Duodenal mucosa (tissue), 2 donors: ENCODE results near the gene HIPK2.

Experiments used
- H3K27ac ChIP-seq: one replicate; pipeline ENCODE4 v1.7.0; 2013; ENCODE audit warnings: low read depth, low read length
- H3K27me3 ChIP-seq, 2 donors: one replicate each; pipeline ENCODE4 v1.7.0; 2013; ENCODE audit warnings: low read length in 2 of 2, control low read depth in 1 of 2; ENCODE audit not compliant: insufficient read depth in 2 of 2, control insufficient read depth in 1 of 2
- H3K36me3 ChIP-seq, 2 donors: one replicate each; pipeline ENCODE4 v1.7.0; 2013; ENCODE audit warnings: low read length in 2 of 2, control low read depth in 1 of 2; ENCODE audit not compliant: insufficient read depth in 2 of 2, control insufficient read depth in 1 of 2
- H3K4me1 ChIP-seq, 2 donors: one replicate each; pipeline ENCODE4 v1.7.0; 2013; ENCODE audit warnings: low read length in 2 of 2, control low read depth in 1 of 2; ENCODE audit not compliant: insufficient read depth in 2 of 2, control insufficient read depth in 1 of 2
- H3K4me3 ChIP-seq, 2 donors: one replicate each; pipeline ENCODE4 v1.7.0; 2013; ENCODE audit warnings: low read length in 2 of 2, low read depth in 1 of 2
- H3K9ac ChIP-seq, 2 donors: one replicate each; pipeline ENCODE4 v1.7.0; 2013; ENCODE audit warnings: low read length in 2 of 2, low read depth in 1 of 2
- H3K9me3 ChIP-seq, 2 donors: one replicate each; pipeline ENCODE4 v1.7.0; 2013; ENCODE audit warnings: low read length in 2 of 2, control low read depth in 1 of 2; ENCODE audit not compliant: control insufficient read depth in 1 of 2

The HIPK2 gene

DNA sequence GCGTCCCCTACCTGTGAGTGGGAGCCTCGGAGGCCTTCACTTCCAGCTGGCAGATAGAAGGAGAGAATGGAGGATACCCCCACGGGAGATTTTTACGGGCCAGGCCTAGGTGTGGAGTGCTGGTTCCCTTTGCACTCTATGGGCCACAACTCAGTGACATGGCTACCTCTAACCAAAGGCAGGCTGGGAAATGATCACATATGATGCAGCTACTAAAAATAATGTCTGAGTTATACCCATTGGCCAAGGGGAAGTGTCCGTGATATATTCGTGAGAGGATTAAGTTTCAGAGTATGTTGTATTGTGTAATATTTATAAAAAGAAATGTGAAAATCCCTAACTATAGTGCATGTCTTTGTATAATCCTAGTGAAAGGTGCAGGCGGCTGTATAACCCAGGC is 13.5 kb upstream of the HIPK2 start:
- Histone ChIP-seq H3K36me3 (no peaks in the 10 kb centered on the region), H3K4me3 (no peak overlapping the region), H3K9me3 (no peaks in the 10 kb centered on the region), H3K9ac (no peak overlapping the region), H3K27ac (no peak overlapping the region), H3K27me3 (no peaks in the 10 kb centered on the region), H3K4me1 (peaks cover 0 to 3% of the 10 kb centered on the region in 2 donors)

- Histone ChIP-seq H3K9ac (no peak overlapping the region), H3K27me3 (no peaks in the 10 kb centered on the region), H3K4me1 (peaks cover 8 to 11% of the 10 kb centered on the region in 2 donors), H3K4me3 (no peak overlapping the region), H3K27ac (no peak overlapping the region), H3K9me3 (no peaks in the 10 kb centered on the region), H3K36me3 (no peaks in the 10 kb centered on the region)
These were observed 6.8 kb upstream of the HIPK2 start for GRCh38 chr7:139784648-139785047.

DNA sequence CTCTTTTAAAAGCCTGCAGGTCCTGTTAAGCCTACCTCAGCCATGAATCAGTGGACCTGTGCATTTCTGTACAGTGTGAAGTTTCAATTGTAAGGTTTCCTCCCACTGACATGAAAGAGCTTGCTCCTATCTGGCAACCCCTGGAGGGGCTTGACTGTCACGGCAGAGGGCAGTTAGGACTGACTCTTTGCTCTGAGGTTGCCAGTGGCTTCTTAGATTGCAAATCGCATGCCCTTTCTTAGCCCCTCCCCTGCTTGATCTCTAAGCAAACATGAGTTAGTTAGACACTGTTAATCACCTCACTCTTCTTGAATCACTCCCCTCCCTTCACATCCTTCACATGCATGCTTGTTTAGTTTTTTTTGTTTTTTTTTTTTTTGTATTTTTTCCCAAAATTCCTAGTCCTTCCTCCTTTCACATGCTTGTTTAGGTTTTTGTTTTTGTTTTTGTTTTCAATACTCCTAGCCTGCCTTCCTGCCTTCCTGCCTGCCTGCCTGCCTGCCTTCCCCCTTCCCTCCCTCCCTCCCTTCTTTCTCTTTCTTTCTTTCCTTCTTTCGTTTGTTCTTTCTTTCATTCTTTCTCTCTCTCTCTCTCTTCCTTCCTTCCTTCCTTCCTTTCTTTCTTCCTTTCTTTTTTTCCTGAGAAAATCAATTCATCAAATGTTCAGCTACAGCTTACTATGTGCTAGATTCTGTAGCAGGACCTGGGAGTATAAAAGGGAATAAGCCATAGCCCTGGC is 6.0 kb upstream of the HIPK2 start:
- no peak overlapping the region for H3K9ac ChIP-seq
- peaks cover 11 to 13% of the 10 kb centered on the region in 2 donors for H3K4me1 ChIP-seq
- H3K27ac ChIP-seq, result no peak overlapping the region
- H3K27me3 ChIP-seq, result no peaks in the 10 kb centered on the region
- no peaks in the 10 kb centered on the region for H3K36me3 ChIP-seq
- H3K9me3 ChIP-seq, result no peaks in the 10 kb centered on the region
- H3K4me3 ChIP-seq, result peak overlapping the region in 1 of 2 donors; percentile 6

- no peaks in the 10 kb centered on the region for H3K36me3 ChIP-seq
- no peaks in the 10 kb centered on the region for H3K9me3 ChIP-seq
- H3K9ac ChIP-seq, result no peak overlapping the region
- H3K27ac ChIP-seq, result no peak overlapping the region
- no peak overlapping the region for H3K4me3 ChIP-seq
- H3K27me3 ChIP-seq, result no peaks in the 10 kb centered on the region
- H3K4me1 ChIP-seq, result peaks cover 11 to 19% of the 10 kb centered on the region in 2 donors
These were observed 5.1 kb upstream of the HIPK2 start for GRCh38 chr7:139782932-139783331.

DNA sequence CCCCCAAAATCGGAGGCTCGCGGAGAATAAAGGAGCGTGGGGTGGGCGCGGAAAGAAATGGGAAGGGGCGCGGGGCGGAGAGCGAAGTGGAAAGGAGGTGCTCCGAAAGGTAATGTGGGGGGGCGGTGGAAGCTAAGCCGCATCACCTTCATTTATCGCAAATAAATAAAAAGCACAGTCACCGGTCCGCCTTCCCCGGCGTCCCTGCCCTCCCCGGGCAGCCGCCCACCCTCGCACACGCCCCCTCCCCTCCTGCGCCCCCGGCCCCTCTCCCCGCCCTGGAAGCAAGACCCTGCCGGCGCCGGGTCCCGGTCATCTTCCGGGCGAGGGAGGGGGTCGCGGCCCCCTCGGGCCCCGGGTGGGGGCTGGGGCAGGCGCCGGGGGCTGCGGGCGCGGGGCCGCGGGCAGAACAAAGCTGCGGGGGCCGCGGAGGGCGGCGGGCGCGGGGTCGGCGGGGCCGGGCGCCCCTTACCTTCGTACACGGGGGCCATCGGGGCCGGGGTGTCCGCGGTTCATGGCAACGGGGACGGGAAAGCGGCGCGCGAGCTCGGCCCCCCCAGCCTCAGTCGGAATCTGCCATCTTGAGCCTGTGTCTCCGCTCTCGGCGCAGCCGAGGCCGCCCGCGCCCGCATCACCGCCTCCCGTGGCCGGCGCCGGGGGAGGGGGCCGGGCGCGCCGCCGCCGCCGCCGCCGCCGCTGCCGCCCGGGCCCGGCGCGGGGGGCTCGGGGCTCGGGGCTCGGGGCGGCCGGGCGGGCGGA is 486 bp downstream of the HIPK2 start:
- Histone ChIP-seq H3K4me1 (peaks cover 28 to 34% of the 10 kb centered on the region in 2 donors), H3K9ac (peak overlapping the region; percentile 89 to 91), H3K4me3 (peak overlapping the region; percentile 91 to 92)

GRCh38 chr7:139776486-139777132 is 1.2 kb downstream of the HIPK2 start:
- Histone ChIP-seq H3K4me3 (peak overlapping the region; percentile 91 to 92), H3K36me3 (peaks cover 0 to 9% of the 10 kb centered on the region in 2 donors), H3K4me1 (peaks cover 34 to 35% of the 10 kb centered on the region in 2 donors), H3K27ac (peak overlapping the region; percentile 88), H3K9ac (peak overlapping the region; percentile 89 to 91), H3K27me3 (no peaks in the 10 kb centered on the region), H3K9me3 (no peaks in the 10 kb centered on the region)

More for the DNA sequence above, 486 bp downstream of the HIPK2 start:
- Histone ChIP-seq H3K27ac (peak overlapping the region; percentile 88), H3K9me3 (no peaks in the 10 kb centered on the region), H3K27me3 (no peaks in the 10 kb centered on the region), H3K36me3 (peaks cover 0 to 6% of the 10 kb centered on the region in 2 donors)

GRCh38 chr7:139775829-139776266 is 1.9 kb downstream of the HIPK2 start:
- Histone ChIP-seq H3K27me3 (no peaks in the 10 kb centered on the region), H3K9me3 (no peaks in the 10 kb centered on the region), H3K4me3 (peak overlapping the region; percentile 91 to 92), H3K9ac (peak overlapping the region; percentile 89 to 91), H3K4me1 (peaks cover 34 to 42% of the 10 kb centered on the region in 2 donors), H3K36me3 (peaks cover 0 to 9% of the 10 kb centered on the region in 2 donors), H3K27ac (peak overlapping the region; percentile 52)

DNA sequence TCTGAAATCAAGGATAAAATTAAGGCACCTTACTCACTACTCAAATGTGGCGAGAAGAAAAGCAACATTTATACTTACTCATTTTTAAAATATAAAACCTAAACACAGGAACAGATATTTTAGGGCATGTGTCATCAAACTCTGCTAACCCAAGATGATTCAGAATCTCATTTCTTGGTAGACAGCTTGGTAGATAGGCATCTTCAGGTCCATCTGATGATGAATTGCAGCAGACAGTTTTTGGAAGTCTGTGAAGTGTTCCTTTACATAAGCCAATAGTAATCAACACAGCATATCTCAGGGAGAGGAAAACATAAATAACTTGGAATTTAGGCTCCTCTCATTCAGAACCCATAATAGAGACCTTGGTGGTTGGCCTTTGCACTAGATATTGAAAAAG is 3.4 kb downstream of the HIPK2 start:
- Histone ChIP-seq H3K9ac (no peak overlapping the region), H3K4me1 (peaks cover 34 to 45% of the 10 kb centered on the region in 2 donors), H3K9me3 (no peaks in the 10 kb centered on the region), H3K27ac (no peak overlapping the region), H3K4me3 (no peak overlapping the region), H3K27me3 (no peaks in the 10 kb centered on the region), H3K36me3 (peaks cover 0 to 13% of the 10 kb centered on the region in 2 donors)

DNA sequence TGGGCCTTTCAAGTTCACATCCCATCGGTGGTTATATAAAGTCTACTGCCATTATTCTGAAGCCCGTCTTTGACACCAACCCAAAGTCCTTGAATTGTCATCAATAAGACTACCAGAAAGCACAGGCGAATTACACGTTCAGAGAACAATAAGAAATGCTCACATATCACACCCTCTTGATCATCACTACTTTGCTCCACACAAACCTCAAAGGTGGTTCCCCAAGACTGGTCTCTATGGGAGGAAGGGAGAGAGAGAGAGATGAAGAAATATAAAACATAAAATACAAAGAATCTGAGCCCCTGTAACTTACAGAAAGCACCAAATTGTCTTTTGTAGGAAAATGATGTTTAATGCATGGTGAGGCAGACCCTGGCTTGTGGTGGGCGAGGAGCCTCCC is 4.4 kb downstream of the HIPK2 start:
- Histone ChIP-seq H3K9me3 (no peaks in the 10 kb centered on the region), H3K4me3 (no peak overlapping the region), H3K27ac (no peak overlapping the region), H3K4me1 (peaks cover 34 to 53% of the 10 kb centered on the region in 2 donors), H3K9ac (no peak overlapping the region), H3K36me3 (peaks cover 0 to 13% of the 10 kb centered on the region in 2 donors), H3K27me3 (no peaks in the 10 kb centered on the region)

GRCh38 chr7:139772873-139773272 is 4.9 kb downstream of the HIPK2 start:
- no peaks in the 10 kb centered on the region for H3K27me3 ChIP-seq
- H3K4me3 ChIP-seq, result no peak overlapping the region
- H3K36me3 ChIP-seq, result peaks cover 0 to 13% of the 10 kb centered on the region in 2 donors
- no peaks in the 10 kb centered on the region for H3K9me3 ChIP-seq
- peaks cover 37 to 58% of the 10 kb centered on the region in 2 donors for H3K4me1 ChIP-seq
- no peak overlapping the region for H3K27ac ChIP-seq
- no peak overlapping the region for H3K9ac ChIP-seq
